H1 (cell line): ENCODE measurements around the gene ENDOD1. TPM values are rescaled to one million over a fixed set of nuclear protein-coding genes. Genes with fewer than 3 reads are reported as not detected.
A peak's percentile ranks its signal among the peaks of the same experiment; 100 is the strongest.

Source experiments
- CTCF ChIA-PET: fragments of 300-600 bp; sonication (Branson Sonifier 250); formaldehyde crosslinking; loops from one replicate; lab custom pipeline; 2021; ENCODE audit not compliant: partially characterized antibody; lab: Charles Lee
- POLR2A ChIA-PET: fragments of 300-600 bp; sonication (Branson Sonifier 250); formaldehyde crosslinking; loops from one replicate; lab custom pipeline; 2021; ENCODE audit warnings: inconsistent platforms; ENCODE audit not compliant: partially characterized antibody; lab: Charles Lee
- DNase-seq, 2 experiments: peaks; one replicate each; pipeline versions ENCODE4 v3.0.0 to v3.0.0-alpha.2; 2010 to 2022; ENCODE audit warnings: low spot score in 2 of 2, low read depth in 1 of 2, mixed read lengths in 1 of 2
- FAIRE-seq: peaks from 2 replicates; lab custom pipeline; 2011; peaks lifted over from hg19 to GRCh38; lab: Jason Lieb, UNC
- H2AFZ ChIP-seq: 2 replicates; pipeline ENCODE4 v1.8.1; 2012; ENCODE audit warnings: low read length, inconsistent platforms
- H2AK5ac ChIP-seq: 2 replicates; pipeline ENCODE4 v1.6.1; 2013; ENCODE audit warnings: low read depth, low read length
- H2BK120ac ChIP-seq: replicated peaks from 2 replicates; pipeline ENCODE3; 2013; ENCODE audit warnings: low read depth, low read length, inconsistent platforms
- H2BK12ac ChIP-seq: 2 replicates; pipeline ENCODE4 v1.6.1; 2013; ENCODE audit warnings: low read depth, low read length
- H2BK15ac ChIP-seq: 2 replicates; pipeline ENCODE4 v1.6.1; 2013; ENCODE audit warnings: low read length
- H2BK20ac ChIP-seq: 2 replicates; pipeline ENCODE4 v1.6.1; 2013; ENCODE audit warnings: low read length
- H2BK5ac ChIP-seq: 2 replicates; pipeline ENCODE4 v1.6.1; 2013; ENCODE audit warnings: low read depth, low read length
- H3K14ac ChIP-seq: 2 replicates; pipeline ENCODE4 v1.6.1; 2013; ENCODE audit warnings: inconsistent platforms; ENCODE audit not compliant: insufficient read length
- H3K18ac ChIP-seq: 2 replicates; pipeline ENCODE4 v1.6.1; 2013; ENCODE audit warnings: low read length; ENCODE audit errors: extremely low read depth
- H3K23ac ChIP-seq: 2 replicates; pipeline ENCODE4 v1.6.1; 2013; ENCODE audit warnings: inconsistent platforms; ENCODE audit not compliant: insufficient read length
- H3K23me2 ChIP-seq: 2 replicates; pipeline ENCODE4 v1.6.1; 2013; ENCODE audit warnings: low read depth, low read length
- H3K27ac ChIP-seq: 2 replicates; pipeline ENCODE4 v1.6.1; 2011; ENCODE audit warnings: low read depth, low read length, inconsistent platforms
- H3K27me3 ChIP-seq, 4 experiments: replicated peaks in 1 of 4; 1 replicate in 1 of 4; 2 replicates in 3 of 4; pipeline versions ENCODE4 v1.6.1 to v1.8.1; 2011 to 2013; ENCODE audit warnings: low read length in 3 of 4, mild to moderate bottlenecking in 3 of 4, inconsistent platforms in 2 of 4, mixed read lengths in 2 of 4, moderate library complexity in 1 of 4; ENCODE audit not compliant: control insufficient read depth in 3 of 4, insufficient read depth in 3 of 4; ENCODE audit errors: extremely low read depth in 1 of 4
- H3K36me3 ChIP-seq, 4 experiments: 2 replicates each; pipeline versions ENCODE4 v1.6.1 to v1.8.1; 2011 to 2013; ENCODE audit warnings: mild to moderate bottlenecking in 4 of 4, low read length in 3 of 4, moderate library complexity in 2 of 4, control low read depth in 1 of 4, inconsistent platforms in 1 of 4; ENCODE audit not compliant: insufficient read depth in 4 of 4, control insufficient read depth in 2 of 4
- H3K4ac ChIP-seq: replicated peaks from 2 replicates; pipeline ENCODE3; 2013; ENCODE audit warnings: low read length, low read depth, mixed read lengths, inconsistent platforms; ENCODE audit not compliant: insufficient read length
- H3K4me1 ChIP-seq, 4 experiments: replicated peaks in 1 of 4; 1 replicate in 1 of 4; 2 replicates in 3 of 4; pipeline versions ENCODE4 v1.6.1 to v1.8.1; 2011 to 2013; ENCODE audit warnings: low read length in 3 of 4, inconsistent platforms in 2 of 4, mixed read lengths in 1 of 4; ENCODE audit not compliant: insufficient read depth in 4 of 4, control insufficient read depth in 3 of 4
- H3K4me2 ChIP-seq, 2 experiments: 2 replicates each; pipeline versions ENCODE4 v1.6.1 to v1.8.1; 2011 to 2013; ENCODE audit warnings: low read depth in 2 of 2, low read length in 2 of 2, control low read depth in 1 of 2, inconsistent platforms in 1 of 2, mild to moderate bottlenecking in 1 of 2; ENCODE audit not compliant: insufficient read depth in 1 of 2
- H3K4me3 ChIP-seq, 4 experiments: fragments of 200-600, 300-600 bp in 1 of 4; sonication (generic), shearing (Covaris generic), sonication (Bioruptor Twin) in 1 of 4; 2 replicates each; pipeline versions ENCODE4 v1.5.1 to v1.8.1; 2011 to 2016; ENCODE audit warnings: low read length in 4 of 4, low read depth in 3 of 4, control low read depth in 2 of 4, inconsistent platforms in 2 of 4, mild to moderate bottlenecking in 2 of 4, mixed read lengths in 1 of 4, moderate library complexity in 1 of 4; ENCODE audit not compliant: insufficient read depth in 2 of 4; ENCODE audit errors: extremely low read depth in 1 of 4
- H3K56ac ChIP-seq: replicated peaks from 2 replicates; pipeline ENCODE3; 2013; ENCODE audit warnings: low read depth, mild to moderate bottlenecking, mixed read lengths, low read length, inconsistent platforms; ENCODE audit not compliant: insufficient read length
- H3K79me1 ChIP-seq: 2 replicates; pipeline ENCODE4 v1.6.1; 2013; ENCODE audit warnings: low read depth, low read length, control low read depth
- H3K79me2 ChIP-seq, 2 experiments: 2 replicates each; pipeline versions ENCODE4 v1.6.1 to v1.8.1; 2012 to 2013; ENCODE audit warnings: low read length in 2 of 2, mild to moderate bottlenecking in 2 of 2, inconsistent platforms in 1 of 2; ENCODE audit not compliant: insufficient read depth in 2 of 2, control insufficient read depth in 1 of 2
- H3K9ac ChIP-seq, 4 experiments: replicated peaks in 1 of 4; 1 replicate in 1 of 4; 2 replicates in 3 of 4; pipeline versions ENCODE4 v1.6.1 to v1.8.1; 2011 to 2013; ENCODE audit warnings: low read depth in 3 of 4, low read length in 3 of 4, control low read depth in 2 of 4, mild to moderate bottlenecking in 2 of 4, moderate library complexity in 2 of 4, inconsistent platforms in 1 of 4; ENCODE audit errors: extremely low read depth in 1 of 4
- H3K9me3 ChIP-seq, 2 experiments: 2 replicates each; pipeline versions ENCODE4 v1.6.1 to v1.8.1; 2012 to 2013; ENCODE audit warnings: mild to moderate bottlenecking in 2 of 2, moderate library complexity in 2 of 2, control low read depth in 1 of 2, inconsistent platforms in 1 of 2, low read depth in 1 of 2, low read length in 1 of 2, mixed read lengths in 1 of 2; ENCODE audit not compliant: insufficient read depth in 2 of 2
- H4K20me1 ChIP-seq, 2 experiments: replicated peaks in 1 of 2; 2 replicates each; pipeline versions ENCODE3 to v1.8.1; 2011 to 2013; ENCODE audit warnings: inconsistent platforms in 2 of 2, low read length in 2 of 2, mild to moderate bottlenecking in 1 of 2; ENCODE audit not compliant: insufficient read depth in 2 of 2, control insufficient read depth in 1 of 2
- H4K5ac ChIP-seq: 2 replicates; pipeline ENCODE4 v1.6.1; 2013; ENCODE audit warnings: low read length, low read depth, mixed read lengths, inconsistent platforms; ENCODE audit not compliant: insufficient read length
- H4K8ac ChIP-seq: 2 replicates; pipeline ENCODE4 v1.8.0; 2013; ENCODE audit warnings: mild to moderate bottlenecking, moderate library complexity, low read length, inconsistent platforms; ENCODE audit not compliant: insufficient read depth; ENCODE audit errors: extremely low read depth
- H4K91ac ChIP-seq: replicated peaks from 2 replicates; pipeline ENCODE3; 2013; ENCODE audit warnings: low read length, mixed read lengths, inconsistent platforms; ENCODE audit not compliant: insufficient read length
- ASH2L ChIP-seq: fragments of 200-600, 300-600 bp; sonication (generic); IDR thresholded peaks from one replicate; pipeline ENCODE4 v1.7.1; 2017; ENCODE audit warnings: low read length
- ATF2 ChIP-seq: IDR thresholded peaks from 2 replicates; pipeline ENCODE4 v1.6.1; 2012; ENCODE audit warnings: low read length, inconsistent platforms
- BACH1 ChIP-seq: IDR thresholded peaks from 2 replicates; pipeline ENCODE4 v1.6.1; 2012; ENCODE audit warnings: low read length, improper control_type of control experiment
- CEBPB ChIP-seq: IDR thresholded peaks from 2 replicates; pipeline ENCODE4 v1.6.1; 2012; ENCODE audit warnings: low read depth, low read length
- FOSL1 ChIP-seq: IDR thresholded peaks from 2 replicates; pipeline ENCODE4 v1.6.1; 2011; ENCODE audit warnings: mild to moderate bottlenecking, low read depth, low read length, moderate library complexity; ENCODE audit not compliant: insufficient read depth
- GTF2F1 ChIP-seq: IDR thresholded peaks from 2 replicates; pipeline ENCODE4 v1.6.1; 2012; ENCODE audit warnings: low read depth, low read length, improper control_type of control experiment, borderline replicate concordance
- JUND ChIP-seq: IDR thresholded peaks from 2 replicates; pipeline ENCODE4 v1.6.1; 2011; ENCODE audit warnings: mild to moderate bottlenecking, improper control_type of control experiment, low read length
- SRF ChIP-seq: IDR thresholded peaks from 2 replicates; pipeline ENCODE4 v1.6.1; 2011; ENCODE audit warnings: mild to moderate bottlenecking, low read depth, low read length, moderate library complexity
- TEAD4 ChIP-seq: IDR thresholded peaks from 2 replicates; pipeline ENCODE4 v1.6.1; 2012; ENCODE audit warnings: low read depth, low read length, inconsistent platforms, mixed read lengths
- YY1 ChIP-seq: IDR thresholded peaks from 2 replicates; pipeline ENCODE4 v1.6.1; 2011; ENCODE audit warnings: low read depth, mild to moderate bottlenecking, low read length
- WGBS, 2 experiments: shearing (Covaris generic) in 1 of 2; methylation state at CpG; one replicate each; pipeline versions ENCODE4 v1.1.6 to v1.1.7; 2013 to 2015; ENCODE audit warnings: low lambda C conversion rate in 2 of 2, mixed read lengths in 2 of 2, inconsistent platforms in 1 of 2, low coverage in 1 of 2, missing lambda C conversion rate in 1 of 2; ENCODE audit not compliant: insufficient replicate concordance in 2 of 2, insufficient coverage in 1 of 2, insufficient read length in 1 of 2; ENCODE audit errors: extremely low coverage in 1 of 2, missing lambda C conversion rate in 1 of 2; 5-methylcytosine and 5-hydroxymethylcytosine counted together
- polyA plus RNA-seq, 7 experiments: library from polyadenylated mRNA; depleted of rRNA in 3 of 7; stranded (reverse) in 5 of 7; unstranded in 2 of 7; fragments of >200 nt in 5 of 7; fragments of 200-250 nt in 2 of 7; gene quantifications; 1 replicate in 5 of 7; 2 replicates in 1 of 7; 4 replicates in 1 of 7; pipeline versions ENCODE4 v1.2.1 to v1.2.3, GENCODE V29; 2011 to 2013; ENCODE audit warnings: missing spikeins in 2 of 7, mixed read lengths in 2 of 7
- total RNA-seq: library from RNA; stranded (reverse); fragmentation: NEBNext Ultra II Directional; extraction: Animal tissue kit (Norgen Biotek cat#: 25700); gene quantifications from 2 replicates; pipeline ENCODE4 v1.2.1, GENCODE V29; 2021
- TF ChIP-seq, protein P1 (sequence below): IDR thresholded peaks from 2 replicates; pipeline ENCODE4 v1.6.1; 2011; ENCODE audit warnings: low read length, improper control_type of control experiment

Gene ENDOD1
- total and polyA plus RNA-seq, 2 of the 8 experiments (the other 6 are each of a cell fraction or from before 2014, with no cell fraction given): 1.2 to 2.5 TPM

DNA sequence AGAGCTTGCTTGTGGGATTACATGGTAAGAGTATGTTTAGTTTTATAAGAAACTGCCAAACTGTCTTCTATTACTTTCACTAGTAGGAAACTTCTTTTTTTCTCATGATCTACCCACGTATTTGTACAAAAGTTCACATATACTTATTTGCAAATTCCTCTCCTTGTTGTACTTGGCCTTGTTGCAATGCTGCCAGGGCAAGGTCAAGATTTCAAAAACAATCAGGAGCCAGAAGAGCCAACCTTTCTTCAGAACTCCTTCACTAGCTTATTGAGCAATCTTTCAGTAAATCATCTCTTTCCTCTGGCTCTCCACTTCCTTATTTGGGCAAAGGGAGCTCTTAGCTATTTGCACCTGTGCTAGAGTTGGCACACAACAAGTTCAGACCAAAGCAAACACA, 13.2 kb upstream of the ENDOD1 start:
- no peak overlapping the region for H2BK120ac ChIP-seq
- no peaks in the 10 kb centered on the region for H3K79me1 ChIP-seq
- H2BK20ac ChIP-seq: no peak overlapping the region
- no peaks in the 10 kb centered on the region for H3K23me2 ChIP-seq
- H2AFZ ChIP-seq: no peak overlapping the region
- ChIA-PET POLR2A (interaction anchor here (1.7 to 2.7 kb wide), 2 partner anchors 9 kb away, joined by 6 to 13 read pairs; partner anchors contain the start of gene SRSF8), CTCF (interaction anchor here (0.8 to 1.8 kb wide), 6 partner anchors 9 to 76 kb away, joined by 3 to 6 read pairs (median 4); partner anchors contain the start of gene SRSF8)
- no peaks in the 10 kb centered on the region for H4K20me1 ChIP-seq
- H3K23ac ChIP-seq: no peak overlapping the region
- H3K27me3 ChIP-seq: no peaks in the 10 kb centered on the region
- no peak overlapping the region for H2BK12ac ChIP-seq
- TF ChIP-seq GTF2F1 (no peak), CEBPB (peak; percentile 80; the same call in 1 of the 2 replicates), BACH1 (no peak), TEAD4 (no peak), ASH2L (no peak), YY1 (no peak), JUND (no peak), FOSL1 (no peak), ATF2 (no peak), SRF (peak; percentile 91)
- TF ChIP-seq, protein P1, sequence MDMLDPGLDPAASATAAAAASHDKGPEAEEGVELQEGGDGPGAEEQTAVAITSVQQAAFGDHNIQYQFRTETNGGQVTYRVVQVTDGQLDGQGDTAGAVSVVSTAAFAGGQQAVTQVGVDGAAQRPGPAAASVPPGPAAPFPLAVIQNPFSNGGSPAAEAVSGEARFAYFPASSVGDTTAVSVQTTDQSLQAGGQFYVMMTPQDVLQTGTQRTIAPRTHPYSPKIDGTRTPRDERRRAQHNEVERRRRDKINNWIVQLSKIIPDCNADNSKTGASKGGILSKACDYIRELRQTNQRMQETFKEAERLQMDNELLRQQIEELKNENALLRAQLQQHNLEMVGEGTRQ: no peak
- H3K14ac ChIP-seq: no peak overlapping the region
- H2AK5ac ChIP-seq: no peak overlapping the region
- no peak overlapping the region for H2BK15ac ChIP-seq
- no peak overlapping the region for H4K5ac ChIP-seq
- H3K36me3 ChIP-seq: no peaks in the 10 kb centered on the region
- no peak overlapping the region for H3K27ac ChIP-seq
- H3K4me1 ChIP-seq: 0 out of 7 replicates have a peak, but pooled peaks cover 0 to 2% (median 0%) of the 10 kb centered on the region in 4 experiments
- H2BK5ac ChIP-seq: no peak overlapping the region
- FAIRE-seq (no peak), DNase-seq (no peak)
- H3K18ac ChIP-seq: no peak overlapping the region
- no peaks in the 10 kb centered on the region for H3K9me3 ChIP-seq
- H3K79me2 ChIP-seq: no peaks in the 10 kb centered on the region
- H3K4me2 ChIP-seq: no peak overlapping the region
- 70% methylated on average over 1 of the region's 1 CpG; no CpG with 5 or more reads in 1 of the 2 experiments for WGBS, 2 experiments
- no peak overlapping the region for H3K9ac ChIP-seq
- H4K8ac ChIP-seq: no peak overlapping the region
- H3K56ac ChIP-seq: no peak overlapping the region
- no peak overlapping the region for H4K91ac ChIP-seq
- H3K4ac ChIP-seq: no peak overlapping the region
- H3K4me3 ChIP-seq: no peak overlapping the region
